Stomach (tissue), 9 donors: ENCODE data around the gene ERC1. TPM values are rescaled to one million over a fixed set of nuclear protein-coding genes. Genes with fewer than 3 reads are reported as not detected.

Experiments used
- DNase-seq, 2 donors: peaks; one replicate each; pipeline versions ENCODE4 v3.0.0 to v3.0.0-alpha.2; 2013 to 2019
- H3K27ac ChIP-seq, 5 donors: fragments of 200-600 bp in 4 of 5; sonication (generic) in 4 of 5; one replicate each; pipeline ENCODE4 v1.5.1; 2013 to 2019; ENCODE audit warnings: mild to moderate bottlenecking in 1 of 5, moderate library complexity in 1 of 5
- H3K27me3 ChIP-seq, 3 donors: fragments of 200-600 bp; sonication (generic); one replicate each; pipeline ENCODE4 v1.5.1; 2017 to 2019; ENCODE audit warnings: mixed run types in 1 of 3
- H3K36me3 ChIP-seq, 4 donors: fragments of 200-600 bp; sonication (generic); 1 replicate in 3 of 4; 2 replicates in 1 of 4; pipeline ENCODE4 v1.5.1; 2016 to 2019
- H3K4me1 ChIP-seq, 4 donors: fragments of 200-600 bp; sonication (generic); one replicate each; pipeline ENCODE4 v1.5.1; 2016 to 2019
- H3K4me3 ChIP-seq, 4 donors: fragments of 200-600 bp; sonication (generic) in 3 of 4; one replicate each; pipeline ENCODE4 v1.5.1; 2016 to 2019; ENCODE audit warnings: mild to moderate bottlenecking in 1 of 4
- H3K9me3 ChIP-seq, 4 donors: fragments of 200-600 bp; sonication (generic); one replicate each; pipeline ENCODE4 v1.5.1; 2016 to 2019
- CTCF ChIP-seq, 7 experiments: fragments of 450-650 bp in 4 of 7; fragments of 200-600 bp in 3 of 7; sonication (generic) in 3 of 7; IDR thresholded peaks; one replicate each; pipeline ENCODE4 v1.5.1; 2016 to 2019; ENCODE audit warnings: antibody characterized with exemption in 7 of 7, control low read depth in 2 of 7, mild to moderate bottlenecking in 1 of 7
- EP300 ChIP-seq: sonication (generic); formaldehyde crosslinking; IDR thresholded peaks from one replicate; pipeline ENCODE4 v1.6.1; 2017; ENCODE audit warnings: antibody characterized with exemption
- POLR2A ChIP-seq, 4 donors: fragments of 450-650 bp; IDR thresholded peaks; one replicate each; pipeline ENCODE4 v1.6.1; 2016; ENCODE audit warnings: antibody characterized with exemption in 4 of 4, control low read depth in 2 of 4, mild to moderate bottlenecking in 1 of 4, moderate library complexity in 1 of 4
- POLR2AphosphoS5 ChIP-seq, 3 donors: sonication (generic); formaldehyde crosslinking; IDR thresholded peaks; one replicate each; pipeline ENCODE4 v1.6.1; 2016; ENCODE audit warnings: antibody characterized with exemption in 3 of 3
- WGBS, 5 donors: extraction: QIAGEN DNeasy Blood & Tissue Kit in 3 of 5; methylation state at CpG; one replicate each; pipeline versions ENCODE4 v1.1.5 to v1.1.7; 2013 to 2018; 5-methylcytosine and 5-hydroxymethylcytosine counted together
- intact Hi-C: fragments of 100-400 bp; cut with DNase I; formaldehyde crosslinking; loops from one replicate; pipeline ENCODE4 v1.15.1; 2023; ENCODE audit warnings: low total_unique reads
- polyA plus RNA-seq, 3 donors: library from polyadenylated mRNA; stranded (reverse); fragments of 200-250 nt; gene quantifications; one replicate each; pipeline ENCODE4 v1.2.3, GENCODE V29; 2013
- total RNA-seq, 5 donors: library from RNA; depleted of rRNA; stranded (reverse); fragments of >200 nt; gene quantifications; one replicate each; pipeline versions ENCODE4 v1.1.0 to v1.2.3, GENCODE V29; 2014 to 2016
- donor health status: healthy with polysubstance abuse.
- donor health status: Bipolar disorder and iron deficiency.
- donor health status: healthy.

ERC1 gene
- total and polyA plus RNA-seq, 8 donors, result 3.8 to 69.4 (median 51.6) TPM

GRCh38 chr12:1262011-1262410 is 271.0 kb downstream of the ERC1 start:
- TF ChIP-seq CTCF (IDR thresholded peaks at IDR 0.05), result no peak
- TF ChIP-seq POLR2AphosphoS5 (IDR thresholded peaks at IDR 0.05), result no peak
- TF ChIP-seq EP300, result no peak
- no peak for TF ChIP-seq POLR2A (IDR thresholded peaks at IDR 0.05)
- no peaks in the 10 kb centered on the region for H3K9me3 ChIP-seq
- no peak overlapping the region for H3K4me3 ChIP-seq
- 22 to 66% (median 41%) methylated on average over 2 of the region's 2 CpGs for WGBS, 5 donors
- no peak for DNase-seq
- H3K27ac ChIP-seq, result no peak overlapping the region
- H3K4me1 ChIP-seq, result no peaks in the 10 kb centered on the region
- intact Hi-C loops, result no loop called here
- no peaks in the 10 kb centered on the region for H3K27me3 ChIP-seq
- H3K36me3 ChIP-seq, result peaks cover 0 to 40% (median 35%) of the 10 kb centered on the region in 4 donors

GRCh38 chr12:1267243-1267642 is 276.2 kb downstream of the ERC1 start:
- intact Hi-C loops, result no loop called here
- Histone ChIP-seq H3K4me3 (no peak overlapping the region), H3K36me3 (peaks cover 0 to 45% (median 39%) of the 10 kb centered on the region in 4 donors), H3K27me3 (no peaks in the 10 kb centered on the region), H3K9me3 (no peaks in the 10 kb centered on the region), H3K27ac (no peak overlapping the region), H3K4me1 (no peaks in the 10 kb centered on the region)
- DNase-seq, result no peak
- 93 to 95% (median 93%) methylated on average over 7 of the region's 7 CpGs for WGBS, 5 donors
- TF ChIP-seq EP300 (no peak), CTCF (IDR thresholded peaks at IDR 0.05) (no peak), POLR2AphosphoS5 (IDR thresholded peaks at IDR 0.05) (no peak), POLR2A (IDR thresholded peaks at IDR 0.05) (no peak)

GRCh38 chr12:1272142-1272541 is 281.1 kb downstream of the ERC1 start:
- Histone ChIP-seq H3K4me3 (no peak overlapping the region), H3K27ac (no peak overlapping the region), H3K9me3 (no peaks in the 10 kb centered on the region), H3K36me3 (peaks cover 0 to 9% (median 7%) of the 10 kb centered on the region in 4 donors), H3K4me1 (no peaks in the 10 kb centered on the region), H3K27me3 (no peaks in the 10 kb centered on the region)
- TF ChIP-seq CTCF (IDR thresholded peaks at IDR 0.05) (no peak), POLR2A (IDR thresholded peaks at IDR 0.05) (no peak), POLR2AphosphoS5 (IDR thresholded peaks at IDR 0.05) (no peak)
- WGBS, 5 donors, result 84 to 88% (median 84%) methylated on average over 3 of the region's 3 CpGs
- intact Hi-C loops, result no loop called here
- no peak for DNase-seq

- TF ChIP-seq POLR2A (IDR thresholded peaks at IDR 0.05) (no peak), CTCF (IDR thresholded peaks at IDR 0.05) (no peak), EP300 (no peak), POLR2AphosphoS5 (IDR thresholded peaks at IDR 0.05) (no peak)
- no peak overlapping the region for H3K27ac ChIP-seq
- H3K36me3 ChIP-seq, result peaks cover 0 to 8% (median 6%) of the 10 kb centered on the region in 4 donors
- no peaks in the 10 kb centered on the region for H3K27me3 ChIP-seq
- no peak for DNase-seq
- no peaks in the 10 kb centered on the region for H3K4me1 ChIP-seq
- intact Hi-C loops, result no loop called here
- H3K4me3 ChIP-seq, result no peak overlapping the region
- H3K9me3 ChIP-seq, result no peaks in the 10 kb centered on the region
- WGBS, 5 donors, result 91 to 95% (median 93%) methylated on average over 5 of the region's 5 CpGs
These were observed 282.0 kb downstream of the ERC1 start for GRCh38 chr12:1273051-1273450.
